ENCODE data around the gene CWF19L2.

DNA sequence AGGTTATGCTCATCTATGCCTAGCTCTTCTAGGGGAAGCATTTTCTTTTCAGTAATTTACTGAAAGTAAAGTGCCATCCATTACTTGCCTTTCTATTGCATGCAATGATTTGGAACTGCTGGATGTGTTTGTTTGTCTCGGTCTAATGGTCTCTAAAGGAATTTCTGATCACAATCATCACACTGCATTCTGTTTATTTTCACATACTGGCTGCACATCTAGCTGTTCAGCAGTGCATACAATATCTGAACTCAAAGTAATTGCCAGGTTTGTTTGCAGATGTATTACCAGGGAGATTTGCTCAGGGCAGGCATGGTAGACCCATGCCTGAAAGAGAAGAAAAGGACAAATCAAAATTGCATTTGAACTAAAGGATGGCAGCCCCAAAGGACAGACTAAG is 36.4 kb upstream of the CWF19L2 start:
- TF ChIP-seq, protein P1, sequence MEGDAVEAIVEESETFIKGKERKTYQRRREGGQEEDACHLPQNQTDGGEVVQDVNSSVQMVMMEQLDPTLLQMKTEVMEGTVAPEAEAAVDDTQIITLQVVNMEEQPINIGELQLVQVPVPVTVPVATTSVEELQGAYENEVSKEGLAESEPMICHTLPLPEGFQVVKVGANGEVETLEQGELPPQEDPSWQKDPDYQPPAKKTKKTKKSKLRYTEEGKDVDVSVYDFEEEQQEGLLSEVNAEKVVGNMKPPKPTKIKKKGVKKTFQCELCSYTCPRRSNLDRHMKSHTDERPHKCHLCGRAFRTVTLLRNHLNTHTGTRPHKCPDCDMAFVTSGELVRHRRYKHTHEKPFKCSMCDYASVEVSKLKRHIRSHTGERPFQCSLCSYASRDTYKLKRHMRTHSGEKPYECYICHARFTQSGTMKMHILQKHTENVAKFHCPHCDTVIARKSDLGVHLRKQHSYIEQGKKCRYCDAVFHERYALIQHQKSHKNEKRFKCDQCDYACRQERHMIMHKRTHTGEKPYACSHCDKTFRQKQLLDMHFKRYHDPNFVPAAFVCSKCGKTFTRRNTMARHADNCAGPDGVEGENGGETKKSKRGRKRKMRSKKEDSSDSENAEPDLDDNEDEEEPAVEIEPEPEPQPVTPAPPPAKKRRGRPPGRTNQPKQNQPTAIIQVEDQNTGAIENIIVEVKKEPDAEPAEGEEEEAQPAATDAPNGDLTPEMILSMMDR (conservative IDR thresholded peaks at IDR 0.05; ENCODE audit: low read length) = no peak
- TF ChIP-seq EZH2phosphoT487 (IDR thresholded peaks at IDR 0.05; ENCODE audit: borderline replicate concordance) = no peak
